RPMI7951 (cell line): Measurements from ENCODE around the gene RUNDC1. TPM values are rescaled to one million over a fixed set of nuclear protein-coding genes. Genes with fewer than 3 reads are reported as not detected.

Source experiments
- DNase-seq: peaks from one replicate; pipeline ENCODE4 v3.0.0-alpha.2; 2012; ENCODE audit warnings: low read depth
- total RNA-seq: library from RNA; depleted of rRNA; stranded (reverse); fragments of >200 nt; shearing (Covaris generic); gene quantifications from 2 replicates; pipeline ENCODE4 v1.2.3, GENCODE V29; 2014; rRNA removed

Gene RUNDC1
- total RNA-seq, 1 experiment from 2014 or later, result 4.7 TPM

GRCh38 chr17:43042025-43042628, 61.8 kb downstream of the RUNDC1 start:
- DNase-seq, result no peak

Other genes starting within 250 kb of the RUNDC1 start
- 8.5 and 9.7 TPM in 2 replicates for gene EZH1, start 235.5 kb upstream of the RUNDC1 start, total RNA-seq
- gene RAMP2, start 219.3 kb upstream of the RUNDC1 start, total RNA-seq, result 1.4 and 2.4 TPM in 2 replicates
- 106 and 117 TPM in 2 replicates for gene VPS25, start 207.1 kb upstream of the RUNDC1 start, total RNA-seq
- 0.20 and 0.24 TPM in 2 replicates for gene WNK4, start 200.0 kb upstream of the RUNDC1 start, total RNA-seq
- gene COA3, start 181.9 kb upstream of the RUNDC1 start, total RNA-seq, result 102 and 119 TPM in 2 replicates
- gene CNTD1, start 181.7 kb upstream of the RUNDC1 start, total RNA-seq, result 0.98 and 1.1 TPM in 2 replicates
- 65.8 and 75.1 TPM in 2 replicates for gene BECN1, start 156.3 kb upstream of the RUNDC1 start, total RNA-seq
- 74.4 and 96.1 TPM in 2 replicates for gene PSME3, start 147.2 kb upstream of the RUNDC1 start, total RNA-seq
- 0.10 and 0.36 TPM in 2 replicates for gene AOC2, start 136.0 kb upstream of the RUNDC1 start, total RNA-seq
- gene AOC3, start 129.4 kb upstream of the RUNDC1 start, total RNA-seq, result 0.10 TPM in 1 of 2 replicates, not detected in the other
- gene G6PC1, start 79.8 kb upstream of the RUNDC1 start, total RNA-seq, result not detected in 2 replicates
- gene AARSD1, start 16.1 kb upstream of the RUNDC1 start, total RNA-seq, result 20.3 and 22.7 TPM in 2 replicates
- gene PTGES3L, start 485 bp upstream of the RUNDC1 start, total RNA-seq, result 2.0 and 2.3 TPM in 2 replicates
- gene RPL27, start 17.9 kb downstream of the RUNDC1 start, total RNA-seq, result 1,798 and 1,894 TPM in 2 replicates
- 26.7 and 43.8 TPM in 2 replicates for gene IFI35, start 26.2 kb downstream of the RUNDC1 start, total RNA-seq
- gene VAT1, start 41.8 kb downstream of the RUNDC1 start, total RNA-seq, result 97.0 and 112 TPM in 2 replicates
- gene RND2, start 44.7 kb downstream of the RUNDC1 start, total RNA-seq, result not detected in 2 replicates
- 34.2 and 34.6 TPM in 2 replicates for gene BRCA1, start 144.8 kb downstream of the RUNDC1 start, total RNA-seq
- 44.7 and 52.4 TPM in 2 replicates for gene NBR1, start 190.6 kb downstream of the RUNDC1 start, total RNA-seq
- 3.4 and 4.9 TPM in 2 replicates for gene TMEM106A, start 231.3 kb downstream of the RUNDC1 start, total RNA-seq
- not detected in 2 replicates for gene CCDC200, start 248.1 kb downstream of the RUNDC1 start, total RNA-seq